Sigmoid colon (tissue), 7 donors: ENCODE data around the gene NUMBL. TPM values are rescaled to one million over a fixed set of nuclear protein-coding genes. Genes with fewer than 3 reads are reported as not detected.
"Not testable (repeated sequence)": the region's sequence is repeated elsewhere in the genome, so short reads cannot be mapped to it uniquely, and the experiment has no call there.

Experiments
- DNase-seq: peaks from one replicate; pipeline ENCODE4 v3.0.0-alpha.2; 2019
- H3K27ac ChIP-seq, 4 donors: fragments of 200-600 bp; sonication (generic); one replicate each; pipeline ENCODE4 v1.5.1; 2016 to 2019; ENCODE audit warnings: mild to moderate bottlenecking in 1 of 4
- H3K27me3 ChIP-seq, 3 donors: fragments of 200-600 bp; sonication (generic); one replicate each; pipeline ENCODE4 v1.5.1; 2019; ENCODE audit warnings: mild to moderate bottlenecking in 1 of 3
- H3K36me3 ChIP-seq, 4 donors: fragments of 200-600 bp; sonication (generic); one replicate each; pipeline ENCODE4 v1.5.1; 2016 to 2019
- H3K4me1 ChIP-seq, 4 donors: fragments of 200-600 bp; sonication (generic); one replicate each; pipeline ENCODE4 v1.5.1; 2017 to 2019
- H3K4me3 ChIP-seq, 4 donors: fragments of 200-600 bp; sonication (generic); one replicate each; pipeline ENCODE4 v1.5.1; 2017 to 2019; ENCODE audit warnings: mild to moderate bottlenecking in 2 of 4, moderate library complexity in 1 of 4
- H3K9me3 ChIP-seq, 4 donors: fragments of 200-600 bp in 3 of 4; sonication (generic) in 3 of 4; one replicate each; pipeline versions ENCODE4 v1.5.1 to v1.6.1; 2013 to 2019
- EP300 ChIP-seq, 4 donors: sonication (generic); formaldehyde crosslinking; IDR thresholded peaks; one replicate each; pipeline ENCODE4 v1.6.1; 2017; ENCODE audit warnings: antibody characterized with exemption in 4 of 4
- POLR2A ChIP-seq, 2 donors: fragments of 450-650 bp; IDR thresholded peaks; one replicate each; pipeline ENCODE4 v1.6.1; 2016; ENCODE audit warnings: antibody characterized with exemption in 2 of 2, mild to moderate bottlenecking in 2 of 2, moderate library complexity in 2 of 2
- POLR2AphosphoS5 ChIP-seq, 4 donors: sonication (generic); formaldehyde crosslinking; IDR thresholded peaks; one replicate each; pipeline ENCODE4 v1.6.1; 2017; ENCODE audit warnings: antibody characterized with exemption in 4 of 4
- WGBS, 2 donors: extraction: QIAGEN DNeasy Blood & Tissue Kit; methylation state at CpG; one replicate each; pipeline ENCODE4 v1.1.7; 2013; 5-methylcytosine and 5-hydroxymethylcytosine counted together
- intact Hi-C: fragments of 100-400 bp; cut with DNase I; formaldehyde crosslinking; loops from one replicate; pipeline ENCODE4 v1.15.1; 2023
- polyA plus RNA-seq, 3 donors: library from polyadenylated mRNA; stranded (reverse); fragments of 200-250 nt; gene quantifications; one replicate each; pipeline ENCODE4 v1.2.3, GENCODE V29; 2013
- total RNA-seq, 4 donors: library from RNA; depleted of rRNA; stranded (reverse); fragments of >200 nt; gene quantifications; one replicate each; pipeline ENCODE4 v1.1.0, GENCODE V29; 2016
- TF ChIP-seq, protein P1 (sequence below), 4 experiments: fragments of 450-650 bp in 3 of 4; fragments of 200-600 bp in 1 of 4; IDR thresholded peaks; one replicate each; pipeline ENCODE4 v1.5.1; 2016 to 2019; ENCODE audit warnings: antibody characterized with exemption in 4 of 4, mild to moderate bottlenecking in 3 of 4, moderate library complexity in 2 of 4
- donor health status: healthy with polysubstance abuse.
- donor health status: Bipolar disorder and iron deficiency.
- donor health status: healthy.

Gene NUMBL
- total and polyA plus RNA-seq, 7 donors = 3.0 to 38.2 (median 21.9) TPM

GRCh38 chr19:40626918-40627317, 63.5 kb downstream of the NUMBL start:
- H3K4me3 ChIP-seq = no peak overlapping the region
- peaks cover 0 to 4% (median 0%) of the 10 kb centered on the region in 4 donors for H3K4me1 ChIP-seq
- H3K27ac ChIP-seq = no peak overlapping the region
- H3K27me3 ChIP-seq = no peaks in the 10 kb centered on the region
- no peaks in the 10 kb centered on the region for H3K9me3 ChIP-seq
- intact Hi-C loops = no loop called here
- no peak for DNase-seq
- 94 to 96% methylated on average over 24 of the region's 24 CpGs for WGBS, 2 donors
- peaks cover 0 to 33% (median 0%) of the 10 kb centered on the region in 4 donors for H3K36me3 ChIP-seq
- no peak for TF ChIP-seq POLR2A (IDR thresholded peaks at IDR 0.05)
- TF ChIP-seq, protein P1, sequence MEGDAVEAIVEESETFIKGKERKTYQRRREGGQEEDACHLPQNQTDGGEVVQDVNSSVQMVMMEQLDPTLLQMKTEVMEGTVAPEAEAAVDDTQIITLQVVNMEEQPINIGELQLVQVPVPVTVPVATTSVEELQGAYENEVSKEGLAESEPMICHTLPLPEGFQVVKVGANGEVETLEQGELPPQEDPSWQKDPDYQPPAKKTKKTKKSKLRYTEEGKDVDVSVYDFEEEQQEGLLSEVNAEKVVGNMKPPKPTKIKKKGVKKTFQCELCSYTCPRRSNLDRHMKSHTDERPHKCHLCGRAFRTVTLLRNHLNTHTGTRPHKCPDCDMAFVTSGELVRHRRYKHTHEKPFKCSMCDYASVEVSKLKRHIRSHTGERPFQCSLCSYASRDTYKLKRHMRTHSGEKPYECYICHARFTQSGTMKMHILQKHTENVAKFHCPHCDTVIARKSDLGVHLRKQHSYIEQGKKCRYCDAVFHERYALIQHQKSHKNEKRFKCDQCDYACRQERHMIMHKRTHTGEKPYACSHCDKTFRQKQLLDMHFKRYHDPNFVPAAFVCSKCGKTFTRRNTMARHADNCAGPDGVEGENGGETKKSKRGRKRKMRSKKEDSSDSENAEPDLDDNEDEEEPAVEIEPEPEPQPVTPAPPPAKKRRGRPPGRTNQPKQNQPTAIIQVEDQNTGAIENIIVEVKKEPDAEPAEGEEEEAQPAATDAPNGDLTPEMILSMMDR (IDR thresholded peaks at IDR 0.05) = no peak
- TF ChIP-seq POLR2AphosphoS5 (IDR thresholded peaks at IDR 0.05) = no peak
- no peak for TF ChIP-seq EP300 (IDR thresholded peaks at IDR 0.05)

DNA sequence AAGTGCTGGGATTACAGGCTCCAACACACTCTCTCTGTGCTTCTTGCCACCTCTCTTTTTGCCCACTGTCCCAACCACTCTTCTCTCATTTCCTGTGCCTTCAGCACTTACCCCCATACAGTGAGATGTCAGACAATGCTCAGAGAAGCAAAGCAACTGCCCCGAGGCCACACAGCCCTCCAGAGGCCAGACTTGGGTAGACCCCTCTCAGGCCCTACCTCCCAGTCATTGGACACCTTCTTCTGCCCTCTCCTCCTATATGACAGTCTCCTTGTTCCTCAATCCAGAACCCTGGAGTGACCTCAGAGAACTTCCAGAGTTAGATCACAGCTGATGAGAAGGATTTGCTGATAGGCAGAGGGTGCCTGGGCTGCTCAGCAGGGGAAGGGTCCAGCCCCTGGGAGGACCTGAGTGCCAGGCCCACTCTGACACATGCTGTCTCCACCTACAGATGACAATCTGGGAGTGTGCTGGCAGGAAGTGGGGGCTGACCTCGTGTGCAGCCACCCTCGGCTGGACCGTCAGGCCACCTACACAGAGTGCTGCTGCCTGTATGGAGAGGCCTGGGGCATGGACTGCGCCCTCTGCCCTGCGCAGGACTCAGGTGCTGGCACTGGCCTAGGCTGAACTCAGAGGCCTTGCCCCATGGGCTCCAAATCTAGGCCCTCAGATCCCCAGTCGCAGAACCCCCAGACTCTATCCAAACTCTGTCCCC, 64.9 kb downstream of the NUMBL start:
- no peak for TF ChIP-seq POLR2AphosphoS5 (IDR thresholded peaks at IDR 0.05)
- TF ChIP-seq POLR2A (IDR thresholded peaks at IDR 0.05) = no peak
- Histone ChIP-seq H3K4me1 (peaks cover 0 to 4% (median 0%) of the 10 kb centered on the region in 4 donors), H3K27me3 (no peaks in the 10 kb centered on the region), H3K4me3 (no peak overlapping the region), H3K27ac (no peak overlapping the region), H3K36me3 (peaks cover 0 to 47% (median 0%) of the 10 kb centered on the region in 4 donors), H3K9me3 (no peaks in the 10 kb centered on the region)
- WGBS, 2 donors = 81 to 83% methylated on average over 7 of the region's 7 CpGs
- intact Hi-C loops = no loop called here
- DNase-seq = no peak

- H3K4me1 ChIP-seq, H3K9me3 ChIP-seq, H3K4me3 ChIP-seq, intact Hi-C loops, H3K27ac ChIP-seq, H3K27me3 ChIP-seq, DNase-seq: not testable (repeated sequence)
- WGBS, 2 donors = 78 to 91% methylated on average over 14 of the region's 14 CpGs
- peaks cover 0 to 55% (median 0%) of the 10 kb centered on the region in 4 donors for H3K36me3 ChIP-seq
These were observed 65.9 kb downstream of the NUMBL start for GRCh38 chr19:40624369-40625153.

DNA sequence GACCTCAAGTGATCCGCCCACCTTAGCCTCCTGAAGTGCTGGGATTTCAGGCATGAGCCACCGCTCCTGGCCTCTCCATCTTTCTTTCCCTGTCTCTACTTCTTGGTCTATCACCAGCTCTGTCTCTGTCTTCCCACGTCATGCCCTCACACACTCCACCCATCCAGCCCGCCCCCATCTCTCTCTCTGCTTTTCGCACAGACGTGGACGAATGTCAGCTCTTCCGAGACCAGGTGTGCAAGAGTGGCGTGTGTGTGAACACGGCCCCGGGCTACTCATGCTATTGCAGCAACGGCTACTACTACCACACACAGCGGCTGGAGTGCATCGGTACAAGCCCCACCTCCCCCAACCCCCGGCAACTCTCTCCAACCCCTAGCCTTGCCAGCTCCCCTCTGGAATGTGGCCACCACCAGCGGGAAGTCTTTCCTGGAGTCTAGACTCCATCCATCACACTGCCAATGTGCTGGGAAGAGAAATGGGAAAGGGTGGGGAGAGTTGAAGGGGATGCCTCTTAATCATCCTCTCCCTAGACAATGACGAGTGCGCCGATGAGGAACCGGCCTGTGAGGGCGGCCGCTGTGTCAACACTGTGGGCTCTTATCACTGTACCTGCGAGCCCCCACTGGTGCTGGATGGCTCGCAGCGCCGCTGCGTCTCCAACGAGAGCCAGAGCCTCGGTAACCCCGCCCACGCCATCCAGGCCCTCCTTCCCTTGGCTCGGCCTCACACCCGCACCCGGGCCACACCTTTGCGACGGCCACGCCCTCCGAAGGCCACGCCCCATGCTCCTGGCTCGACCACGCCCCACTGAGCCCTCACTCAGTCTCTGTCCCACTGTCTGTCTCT, 66.8 kb downstream of the NUMBL start:
- DNase-seq = no peak
- intact Hi-C loops = no loop called here
- H3K9me3 ChIP-seq = no peaks in the 10 kb centered on the region
- H3K36me3 ChIP-seq = peaks cover 0 to 61% (median 2%) of the 10 kb centered on the region in 4 donors
- no peaks in the 10 kb centered on the region for H3K27me3 ChIP-seq
- H3K4me3 ChIP-seq = no peak overlapping the region
- peak overlapping the region in 2 of 4 donors; percentile 23 to 32 for H3K27ac ChIP-seq
- 45 to 70% methylated on average over 41 of the region's 41 CpGs for WGBS, 2 donors
- TF ChIP-seq EP300 (IDR thresholded peaks at IDR 0.05) (no peak), POLR2A (IDR thresholded peaks at IDR 0.05) (no peak)
- peaks cover 0 to 4% (median 0%) of the 10 kb centered on the region in 4 donors for H3K4me1 ChIP-seq

DNA sequence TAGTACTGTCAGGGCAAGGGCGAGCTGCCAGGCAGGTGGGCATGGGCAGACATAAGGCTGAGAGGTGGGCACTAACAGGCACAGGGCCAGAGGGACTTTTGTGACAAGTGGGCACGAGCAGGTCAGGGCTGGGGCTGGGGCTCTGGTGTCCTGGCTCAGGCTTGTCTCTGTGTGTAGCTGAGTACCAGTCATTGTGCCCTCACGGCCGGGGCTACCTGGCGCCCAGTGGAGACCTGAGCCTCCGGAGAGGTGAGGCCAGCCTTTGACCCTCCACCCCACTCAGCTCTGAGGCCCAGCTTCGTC, 67.7 kb downstream of the NUMBL start:
- no peaks in the 10 kb centered on the region for H3K27me3 ChIP-seq
- TF ChIP-seq POLR2A (IDR thresholded peaks at IDR 0.05) (no peak), EP300 (IDR thresholded peaks at IDR 0.05) (no peak), POLR2AphosphoS5 (IDR thresholded peaks at IDR 0.05) (no peak)
- TF ChIP-seq, protein P1 (IDR thresholded peaks at IDR 0.05) = no peak
- H3K36me3 ChIP-seq = peaks cover 0 to 63% (median 2%) of the 10 kb centered on the region in 4 donors
- WGBS, 2 donors = 92 to 95% methylated on average over 7 of the region's 7 CpGs
- H3K4me3 ChIP-seq = no peak overlapping the region
- peak overlapping the region in 1 of 4 donors; percentile 32 for H3K27ac ChIP-seq
- H3K9me3 ChIP-seq = no peaks in the 10 kb centered on the region
- intact Hi-C loops = no loop called here
- peaks cover 0 to 4% (median 0%) of the 10 kb centered on the region in 4 donors for H3K4me1 ChIP-seq
- no peak for DNase-seq
